GM19452 (cell line): ENCODE results near the gene HOXC10.

ENCODE experiments used
- ATAC-seq: cut with Tn5 transposase; IDR thresholded peaks from one replicate; pipeline ENCODE4 v1.9.1; 2021; ENCODE audit not compliant: unreplicated experiment

The HOXC10 gene

GRCh38 chr12:54002278-54002914, 17.4 kb downstream of the HOXC10 start:
- ATAC-seq = no peak

GRCh38 chr12:54002915-54003389, 18.0 kb downstream of the HOXC10 start:
- no peak for ATAC-seq

- ATAC-seq = no peak
These were observed 18.7 kb downstream of the HOXC10 start for GRCh38 chr12:54003625-54004024.

- ATAC-seq = no peak
These were observed 19.3 kb downstream of the HOXC10 start for GRCh38 chr12:54004063-54004840.

- ATAC-seq = no peak
These were observed 20.0 kb downstream of the HOXC10 start for GRCh38 chr12:54004841-54005530.

- ATAC-seq = no peak
These were observed 20.5 kb downstream of the HOXC10 start for GRCh38 chr12:54005531-54005852.

GRCh38 chr12:54005853-54006558, 21.1 kb downstream of the HOXC10 start:
- ATAC-seq = no peak

GRCh38 chr12:54006559-54007220, 21.7 kb downstream of the HOXC10 start:
- no peak for ATAC-seq

- ATAC-seq = no peak
These were observed 22.8 kb downstream of the HOXC10 start for GRCh38 chr12:54007538-54008259.

GRCh38 chr12:54008260-54008552, 23.3 kb downstream of the HOXC10 start:
- no peak for ATAC-seq

- no peak for ATAC-seq
These were observed 24.5 kb downstream of the HOXC10 start for GRCh38 chr12:54009171-54010052.

- ATAC-seq = no peak
These were observed 25.4 kb downstream of the HOXC10 start for GRCh38 chr12:54010053-54010971.

- ATAC-seq = no peak
These were observed 26.2 kb downstream of the HOXC10 start for GRCh38 chr12:54010972-54011664.

GRCh38 chr12:54011665-54012532, 27.0 kb downstream of the HOXC10 start:
- ATAC-seq = no peak

GRCh38 chr12:54012631-54013409, 27.9 kb downstream of the HOXC10 start:
- ATAC-seq = no peak

GRCh38 chr12:54014377-54015017, 29.6 kb downstream of the HOXC10 start:
- ATAC-seq = no peak
